CD4-positive, alpha-beta memory T cell (primary cell): ENCODE data around the gene TMEM69. TPM values are rescaled to one million over a fixed set of nuclear protein-coding genes. Genes with fewer than 3 reads are reported as not detected.

Experiments used
- CTCF ChIA-PET: fragments of 350-600 bp; sonication (Branson Sonifier 250); formaldehyde crosslinking; loops from one replicate; lab custom pipeline; 2021; ENCODE audit warnings: inconsistent platforms; ENCODE audit not compliant: partially characterized antibody; lab: Charles Lee
- POLR2A ChIA-PET: fragments of 350-600 bp; sonication (Branson Sonifier 250); formaldehyde crosslinking; loops from one replicate; lab custom pipeline; 2021; ENCODE audit not compliant: partially characterized antibody; lab: Charles Lee
- DNase-seq, 5 donors: peaks; one replicate each; pipeline versions ENCODE4 v3.0.0 to v3.0.0-alpha.2; 2020 to 2022; ENCODE audit warnings: mixed read lengths in 1 of 5
- H3K27ac ChIP-seq: one replicate; pipeline ENCODE4 v1.7.0; 2013; ENCODE audit warnings: low read depth, low read length
- H3K27me3 ChIP-seq: 2 replicates; pipeline ENCODE4 v1.7.0; 2013; ENCODE audit warnings: mild to moderate bottlenecking, low read length, moderate library complexity; ENCODE audit not compliant: insufficient read depth
- H3K36me3 ChIP-seq: 2 replicates; pipeline ENCODE4 v1.7.0; 2013; ENCODE audit warnings: mild to moderate bottlenecking, low read length, moderate library complexity; ENCODE audit not compliant: insufficient read depth
- H3K4me1 ChIP-seq: 2 replicates; pipeline ENCODE4 v1.7.0; 2013; ENCODE audit warnings: mild to moderate bottlenecking, low read length, moderate library complexity; ENCODE audit not compliant: insufficient read depth
- H3K4me3 ChIP-seq, 2 donors: one replicate each; pipeline ENCODE4 v1.7.0; 2013; ENCODE audit warnings: low read length in 2 of 2, mild to moderate bottlenecking in 1 of 2
- H3K9me3 ChIP-seq, 2 donors: one replicate each; pipeline ENCODE4 v1.7.0; 2013; ENCODE audit warnings: low read length in 2 of 2, control low read depth in 1 of 2; ENCODE audit not compliant: control insufficient read depth in 1 of 2
- H3K27ac Mint-ChIP-seq, 7 donors: one replicate each; pipeline ENCODE4 v1.8.0; 2020 to 2021; ENCODE audit warnings: mixed read lengths in 7 of 7, mild to moderate bottlenecking in 6 of 7, inconsistent platforms in 3 of 7, moderate library complexity in 3 of 7
- H3K27me3 Mint-ChIP-seq, 2 donors: one replicate each; pipeline ENCODE4 v1.8.0; 2020 to 2021; ENCODE audit warnings: mixed read lengths in 2 of 2
- H3K36me3 Mint-ChIP-seq, 2 donors: one replicate each; pipeline ENCODE4 v1.8.0; 2020 to 2021; ENCODE audit warnings: mixed read lengths in 2 of 2, inconsistent platforms in 1 of 2, mild to moderate bottlenecking in 1 of 2
- H3K4me1 Mint-ChIP-seq, 4 donors: one replicate each; pipeline ENCODE4 v1.8.0; 2020 to 2021; ENCODE audit warnings: mixed read lengths in 4 of 4, mild to moderate bottlenecking in 1 of 4
- H3K4me3 Mint-ChIP-seq, 8 donors: one replicate each; pipeline ENCODE4 v1.8.0; 2020 to 2021; ENCODE audit warnings: mixed read lengths in 8 of 8, mild to moderate bottlenecking in 7 of 8, moderate library complexity in 6 of 8, inconsistent platforms in 3 of 8
- H3K9me3 Mint-ChIP-seq, 8 donors: one replicate each; pipeline ENCODE4 v1.8.0; 2020 to 2021; ENCODE audit warnings: mixed read lengths in 8 of 8, mild to moderate bottlenecking in 5 of 8, inconsistent platforms in 3 of 8, moderate library complexity in 1 of 8
- intact Hi-C: fragments of 100-400 bp; cut with micrococcal nuclease; formaldehyde crosslinking; loops from one replicate; pipeline ENCODE4 v1.15.1; 2023
- polyA plus RNA-seq, 2 donors: library from polyadenylated mRNA; unstranded; fragments of 300-500 nt; fragmentation: Illumina TruSeq; gene quantifications; one replicate each; pipeline ENCODE4 v1.2.3, GENCODE V29; 2021
- total RNA-seq, 2 experiments: library from RNA; stranded (reverse); gene quantifications; one replicate each; pipeline ENCODE4 v1.2.3, GENCODE V29; 2021

The TMEM69 gene
- 10 to 100 TPM; 26.1 to 26.7 TPM for total RNA-seq
- polyA plus RNA-seq = 10 to 100 TPM; 36.1 to 42.5 TPM

- no peaks in the 10 kb centered on the region for H3K9me3 ChIP-seq
- H3K4me1 Mint-ChIP-seq = peaks cover 19 to 55% (median 35%) of the 10 kb centered on the region in 4 donors
- peaks cover 0 to 40% of the 10 kb centered on the region in 2 donors for H3K36me3 Mint-ChIP-seq
- peak within 1 kb of the TSS; percentile 95 to 100 (median 99) for H3K4me3 Mint-ChIP-seq
- no peaks in the 10 kb centered on the region for H3K27me3 Mint-ChIP-seq
- CTCF ChIA-PET = no interaction called here
- H3K4me1 ChIP-seq = peaks cover 47% of the 10 kb centered on the region
- POLR2A ChIA-PET = interaction anchor here (0.6 to 4.0 kb wide), 26 partner anchors 10 to 1013 kb away, joined by 3 to 72 read pairs (median 4); partner anchors contain the start of genes ARMH1, BTBD19, IPP and LRRC41
- H3K4me3 ChIP-seq = peak within 1 kb of the TSS; percentile 99 to 100
- no peaks in the 10 kb centered on the region for H3K9me3 Mint-ChIP-seq
- DNase-seq = peak; percentile 82 to 85 (median 84)
- no peaks in the 10 kb centered on the region for H3K27me3 ChIP-seq
- intact Hi-C loops = loop anchor here (1.0 to 10.0 kb wide), 15 partner anchors 62 to 1029 kb away; partner anchors contain the start of genes ARMH1, CCDC163, EFCAB14 and EIF2B3
- H3K27ac ChIP-seq = peak within 1 kb of the TSS; percentile 94
- H3K27ac Mint-ChIP-seq = peak within 1 kb of the TSS; percentile 98 to 100 (median 100)
- H3K36me3 ChIP-seq = peaks cover 10% of the 10 kb centered on the region
Measured at GRCh38 chr1:45687754-45688740, at the start of gene TMEM69. TSS of gene TMEM69 (plus strand) at chr1:45688181. CDS start at chr1:45691069, 2,888 bp downstream.

- Mint-ChIP-seq H3K4me1 (peaks cover 0 to 4% (median 2%) of the 10 kb centered on the region in 4 donors), H3K9me3 (no peaks in the 10 kb centered on the region), H3K27me3 (no peaks in the 10 kb centered on the region), H3K4me3 (no peak overlapping the region), H3K36me3 (peaks cover 22 to 30% of the 10 kb centered on the region in 2 donors), H3K27ac (peak overlapping the region in 3 of 7 donors; percentile 14 to 63 (median 62))
- intact Hi-C loops = no loop called here
- DNase-seq = no peak
- peaks cover 50% of the 10 kb centered on the region for H3K36me3 ChIP-seq
- POLR2A ChIA-PET = interaction anchor here (0.6 kb wide), 1 partner anchor 918 kb away, joined by 3 read pairs; no protein-coding TSS in a partner anchor
- CTCF ChIA-PET = interaction anchor here (0.6 kb wide), 1 partner anchor 604 kb away, joined by 3 read pairs; no protein-coding TSS in a partner anchor
- no peaks in the 10 kb centered on the region for H3K9me3 ChIP-seq
- H3K27me3 ChIP-seq = no peaks in the 10 kb centered on the region
- no peak overlapping the region for H3K4me3 ChIP-seq
- H3K27ac ChIP-seq = no peak overlapping the region
- H3K4me1 ChIP-seq = no peaks in the 10 kb centered on the region
Measured at GRCh38 chr1:45640293-45640692, 47.7 kb upstream of the TMEM69 start.

- H3K27me3 Mint-ChIP-seq = no peaks in the 10 kb centered on the region
- no peak overlapping the region for H3K4me3 Mint-ChIP-seq
- peaks cover 0 to 8% (median 5%) of the 10 kb centered on the region in 4 donors for H3K4me1 Mint-ChIP-seq
- H3K27ac ChIP-seq = no peak overlapping the region
- H3K9me3 Mint-ChIP-seq = no peaks in the 10 kb centered on the region
- peaks cover 25 to 44% of the 10 kb centered on the region in 2 donors for H3K36me3 Mint-ChIP-seq
- peaks cover 29% of the 10 kb centered on the region for H3K36me3 ChIP-seq
- no peaks in the 10 kb centered on the region for H3K4me1 ChIP-seq
- no peaks in the 10 kb centered on the region for H3K9me3 ChIP-seq
- CTCF ChIA-PET = no interaction called here
- H3K4me3 ChIP-seq = no peak overlapping the region
- no peaks in the 10 kb centered on the region for H3K27me3 ChIP-seq
- intact Hi-C loops = no loop called here
- POLR2A ChIA-PET = no interaction called here
- no peak for DNase-seq
- H3K27ac Mint-ChIP-seq = peak overlapping the region in 5 of 7 donors; percentile 1 to 78 (median 39)
Measured at GRCh38 chr1:45643321-45643720, 44.7 kb upstream of the TMEM69 start.

- Mint-ChIP-seq H3K27ac (peak overlapping the region in 1 of 7 donors; percentile 18), H3K4me3 (no peak overlapping the region), H3K27me3 (no peaks in the 10 kb centered on the region), H3K9me3 (no peaks in the 10 kb centered on the region), H3K36me3 (peaks cover 26 to 44% of the 10 kb centered on the region in 2 donors), H3K4me1 (peaks cover 0 to 8% (median 5%) of the 10 kb centered on the region in 4 donors)
- Histone ChIP-seq H3K36me3 (peaks cover 22% of the 10 kb centered on the region), H3K27me3 (no peaks in the 10 kb centered on the region), H3K4me3 (no peak overlapping the region), H3K27ac (no peak overlapping the region), H3K4me1 (no peaks in the 10 kb centered on the region), H3K9me3 (no peaks in the 10 kb centered on the region)
- no peak for DNase-seq
- intact Hi-C loops = no loop called here
- ChIA-PET POLR2A (no interaction called here), CTCF (interaction anchor here (2.0 kb wide), 1 partner anchor 11 kb away, joined by 5 read pairs; no protein-coding TSS in a partner anchor)
Measured at GRCh38 chr1:45643978-45644377, 44.0 kb upstream of the TMEM69 start.

- intact Hi-C loops = no loop called here
- CTCF ChIA-PET = interaction anchor here (2.0 kb wide), 1 partner anchor 10 kb away, joined by 5 read pairs; no protein-coding TSS in a partner anchor
- POLR2A ChIA-PET = no interaction called here
Measured at GRCh38 chr1:45644661-45645060, 43.3 kb upstream of the TMEM69 start.

GRCh38 chr1:45647248-45648021, 40.5 kb upstream of the TMEM69 start:
- DNase-seq = no peak
- CTCF ChIA-PET = interaction anchor here (1.4 kb wide), 1 partner anchor 31 kb away, joined by 3 read pairs; no protein-coding TSS in a partner anchor

More at GRCh38 chr1:45644661-45645060, 43.3 kb upstream of the TMEM69 start:
- Histone ChIP-seq H3K27ac (no peak overlapping the region), H3K9me3 (no peaks in the 10 kb centered on the region), H3K27me3 (no peaks in the 10 kb centered on the region), H3K4me1 (no peaks in the 10 kb centered on the region), H3K36me3 (peaks cover 18% of the 10 kb centered on the region), H3K4me3 (no peak overlapping the region)
- Mint-ChIP-seq H3K4me1 (peaks cover 0 to 8% (median 5%) of the 10 kb centered on the region in 4 donors), H3K27me3 (no peaks in the 10 kb centered on the region), H3K36me3 (peaks cover 26 to 48% of the 10 kb centered on the region in 2 donors), H3K9me3 (no peaks in the 10 kb centered on the region), H3K27ac (peak overlapping the region in 1 of 7 donors; percentile 18), H3K4me3 (no peak overlapping the region)
- DNase-seq = no peak

More at GRCh38 chr1:45647248-45648021, 40.5 kb upstream of the TMEM69 start:
- Mint-ChIP-seq H3K4me3 (no peak overlapping the region), H3K4me1 (peaks cover 0 to 11% (median 8%) of the 10 kb centered on the region in 4 donors), H3K36me3 (peaks cover 25 to 51% of the 10 kb centered on the region in 2 donors), H3K27me3 (no peaks in the 10 kb centered on the region), H3K9me3 (no peaks in the 10 kb centered on the region), H3K27ac (peak overlapping the region in 4 of 7 donors; percentile 38 to 75 (median 44))
- intact Hi-C loops = no loop called here
- Histone ChIP-seq H3K27me3 (no peaks in the 10 kb centered on the region), H3K27ac (no peak overlapping the region), H3K36me3 (peaks cover 27% of the 10 kb centered on the region), H3K4me3 (no peak overlapping the region), H3K9me3 (no peaks in the 10 kb centered on the region), H3K4me1 (no peaks in the 10 kb centered on the region)
- POLR2A ChIA-PET = interaction anchor here (1.3 kb wide), 1 partner anchor 38 kb away, joined by 3 read pairs; no protein-coding TSS in a partner anchor
